SK-N-SH (cell line): ENCODE results near the gene ITK. TPM values are rescaled to one million over a fixed set of nuclear protein-coding genes. Genes with fewer than 3 reads are reported as not detected.

Experiments used
- CTCF ChIA-PET: fragments of 300-600, 350-600 bp; formaldehyde crosslinking; extraction: SDS; loops from one replicate; lab custom pipeline; 2021; lab: Yijun Ruan, JAX
- POLR2A ChIA-PET: fragments of 350-600 bp; sonication (Branson Sonifier 250); formaldehyde crosslinking; extraction: SDS; loops from one replicate; lab custom pipeline; 2020; ENCODE audit warnings: antibody characterized with exemption, inconsistent platforms; lab: Yijun Ruan, JAX
- DNase-seq: peaks from one replicate; pipeline ENCODE4 v3.0.0; 2012
- H2AFZ ChIP-seq: fragments of 200-600 bp; sonication (generic); 2 replicates; pipeline ENCODE4 v1.8.1; 2016; ENCODE audit warnings: antibody characterized with exemption, mild to moderate bottlenecking, low read depth
- H3F3A ChIP-seq: fragments of 200-600 bp; sonication (generic); replicated peaks from 2 replicates; pipeline ENCODE3; 2016; ENCODE audit warnings: antibody characterized with exemption, mild to moderate bottlenecking; ENCODE audit not compliant: insufficient read depth
- H3K27ac ChIP-seq, 2 experiments: fragments of 200-500 bp in 1 of 2; fragments of 200-600 bp in 1 of 2; sonication (Bioruptor generic) in 1 of 2; sonication (generic), shearing (Covaris generic) in 1 of 2; 2 replicates each; pipeline versions ENCODE4 v1.5.1 to v1.6.1; 2014 to 2016; ENCODE audit warnings: low read depth in 2 of 2, inconsistent platforms in 1 of 2, low read length in 1 of 2, mild to moderate bottlenecking in 1 of 2, mixed read lengths in 1 of 2
- H3K27me3 ChIP-seq: fragments of 200-600 bp; sonication (generic), shearing (Covaris generic); 2 replicates; pipeline ENCODE4 v1.6.1; 2016; ENCODE audit warnings: mixed run types; ENCODE audit not compliant: insufficient read depth
- H3K36me3 ChIP-seq, 2 experiments: fragments of 200-500 bp in 1 of 2; fragments of 200-600 bp in 1 of 2; sonication (Bioruptor generic) in 1 of 2; sonication (generic) in 1 of 2; replicated peaks in 1 of 2; 2 replicates each; pipeline versions ENCODE3 to v1.5.1; 2014 to 2016; ENCODE audit warnings: low read length in 1 of 2, mild to moderate bottlenecking in 1 of 2; ENCODE audit not compliant: insufficient read depth in 2 of 2, control insufficient read depth in 1 of 2
- H3K4me1 ChIP-seq, 2 experiments: fragments of 200-500 bp in 1 of 2; fragments of 200-600 bp in 1 of 2; sonication (Bioruptor generic) in 1 of 2; sonication (generic), shearing (Covaris generic) in 1 of 2; 2 replicates each; pipeline versions ENCODE4 v1.5.1 to v1.6.1; 2014 to 2016; ENCODE audit warnings: low read depth in 1 of 2, low read length in 1 of 2, mixed run types in 1 of 2; ENCODE audit not compliant: insufficient read depth in 2 of 2, control insufficient read depth in 1 of 2
- H3K4me2 ChIP-seq: fragments of 200-600 bp; sonication (generic), shearing (Covaris generic); 2 replicates; pipeline ENCODE4 v1.6.1; 2017; ENCODE audit warnings: mixed run types
- H3K4me3 ChIP-seq, 2 experiments: fragments of 200-500 bp in 1 of 2; fragments of 200-600 bp in 1 of 2; sonication (Bioruptor generic) in 1 of 2; sonication (generic), shearing (Covaris generic) in 1 of 2; 2 replicates each; pipeline versions ENCODE4 v1.5.1 to v1.8.1; 2014 to 2016; ENCODE audit warnings: low read depth in 2 of 2, inconsistent platforms in 1 of 2, low read length in 1 of 2, mild to moderate bottlenecking in 1 of 2, mixed read lengths in 1 of 2, moderate library complexity in 1 of 2
- H3K79me2 ChIP-seq: fragments of 200-600 bp; sonication (generic); 2 replicates; pipeline ENCODE4 v1.8.1; 2017; ENCODE audit warnings: mild to moderate bottlenecking; ENCODE audit not compliant: insufficient read depth
- H3K9ac ChIP-seq: fragments of 200-600 bp; sonication (generic); 2 replicates; pipeline ENCODE4 v1.6.1; 2017; ENCODE audit warnings: mixed run types
- H3K9me2 ChIP-seq: fragments of 200-600 bp; sonication (generic); 2 replicates; pipeline ENCODE4 v1.6.1; 2017; ENCODE audit warnings: mixed run types
- H3K9me3 ChIP-seq: fragments of 200-600 bp; sonication (generic); 2 replicates; pipeline ENCODE4 v1.6.1; 2017; ENCODE audit warnings: mixed run types, mild to moderate bottlenecking, moderate library complexity
- H4K20me1 ChIP-seq: fragments of 200-600 bp; sonication (generic); 2 replicates; pipeline ENCODE4 v1.6.1; 2017; ENCODE audit warnings: mild to moderate bottlenecking, mixed run types; ENCODE audit not compliant: insufficient read depth
- CHD2 ChIP-seq: fragments of 150-350 bp; IDR thresholded peaks from 2 replicates; pipeline ENCODE4 v1.6.1; 2018; ENCODE audit warnings: low read length; ENCODE audit not compliant: partially characterized antibody
- ELF1 ChIP-seq: IDR thresholded peaks from 2 replicates; pipeline ENCODE4 v1.4.0; 2012
- FOXM1 ChIP-seq: IDR thresholded peaks from 2 replicates; pipeline ENCODE4 v1.4.0; 2012; ENCODE audit warnings: low read depth, mild to moderate bottlenecking
- GABPA ChIP-seq: IDR thresholded peaks from 2 replicates; pipeline ENCODE4 v1.4.0; 2012; ENCODE audit warnings: low read depth, mild to moderate bottlenecking
- GATA2 ChIP-seq: sonication (generic); formaldehyde crosslinking; IDR thresholded peaks from 2 replicates; pipeline ENCODE4 v1.5.0; 2020; ENCODE audit warnings: mild to moderate bottlenecking, missing genetic modification reagents
- IRF3 ChIP-seq: fragments of 150-350 bp; IDR thresholded peaks from 2 replicates; pipeline ENCODE4 v1.6.1; 2016; ENCODE audit warnings: mild to moderate bottlenecking, low read depth, low read length
- JUND ChIP-seq: IDR thresholded peaks from 2 replicates; pipeline ENCODE4 v1.4.0; 2012
- MAX ChIP-seq: IDR thresholded peaks from 2 replicates; pipeline ENCODE4 v1.4.0; 2012; ENCODE audit warnings: low read depth
- MEF2A ChIP-seq: IDR thresholded peaks from 2 replicates; pipeline ENCODE4 v1.4.0; 2012; ENCODE audit warnings: low read depth, borderline replicate concordance
- RCOR1 ChIP-seq: fragments of 150-350 bp; IDR thresholded peaks from 2 replicates; pipeline ENCODE4 v1.6.1; 2017; ENCODE audit warnings: antibody characterized with exemption, low read length
- RFX5 ChIP-seq: IDR thresholded peaks from 2 replicates; pipeline ENCODE4 v1.6.1; 2012; ENCODE audit warnings: mild to moderate bottlenecking, improper control_type of control experiment, low read length
- RXRA ChIP-seq: IDR thresholded peaks from 2 replicates; pipeline ENCODE4 v1.4.0; 2012; ENCODE audit warnings: low read depth, mild to moderate bottlenecking, borderline replicate concordance
- SIN3A ChIP-seq: IDR thresholded peaks from 2 replicates; pipeline ENCODE4 v1.6.1; 2012; ENCODE audit warnings: low read depth, mild to moderate bottlenecking, low read length, moderate library complexity, borderline replicate concordance
- SMC3 ChIP-seq: IDR thresholded peaks from 2 replicates; pipeline ENCODE4 v1.6.1; 2012; ENCODE audit warnings: low read depth, low read length, improper control_type of control experiment
- USF2 ChIP-seq: fragments of 150-350 bp; IDR thresholded peaks from 2 replicates; pipeline ENCODE4 v1.6.1; 2017; ENCODE audit warnings: antibody characterized with exemption, low read length, low read depth, borderline replicate concordance
- YY1 ChIP-seq: IDR thresholded peaks from 2 replicates; pipeline ENCODE4 v1.4.0; 2012; ENCODE audit warnings: low read depth, mild to moderate bottlenecking
- WGBS: methylation state at CpG from one replicate; pipeline ENCODE4 v1.1.6; 2017; ENCODE audit warnings: low lambda C conversion rate; 5-methylcytosine and 5-hydroxymethylcytosine counted together
- polyA plus RNA-seq, 3 experiments: library from polyadenylated mRNA; depleted of rRNA; stranded (reverse); fragments of >200 nt; gene quantifications; 2 replicates each; pipeline ENCODE4 v1.2.3, GENCODE V29; 2012
- TF ChIP-seq, protein P1 (sequence below): fragments of 200-600 bp; sonication (generic); IDR thresholded peaks from 2 replicates; pipeline ENCODE4 v1.6.1; 2017; ENCODE audit warnings: antibody characterized with exemption, mild to moderate bottlenecking, moderate library complexity
- TF ChIP-seq, protein P2 (sequence below): IDR thresholded peaks from 2 replicates; pipeline ENCODE4 v1.4.0; 2012; ENCODE audit warnings: low read depth, borderline replicate concordance
- TF ChIP-seq, protein P3 (sequence below): IDR thresholded peaks from 2 replicates; pipeline ENCODE4; 2012
- TF ChIP-seq, protein P4 (sequence below): IDR thresholded peaks from 2 replicates; pipeline ENCODE4 v1.4.0; 2012; ENCODE audit warnings: low read depth, borderline replicate concordance

ITK gene
- polyA plus RNA-seq, 1 of the 3 experiments (the other 2 are of a cell fraction) = not detected

DNA sequence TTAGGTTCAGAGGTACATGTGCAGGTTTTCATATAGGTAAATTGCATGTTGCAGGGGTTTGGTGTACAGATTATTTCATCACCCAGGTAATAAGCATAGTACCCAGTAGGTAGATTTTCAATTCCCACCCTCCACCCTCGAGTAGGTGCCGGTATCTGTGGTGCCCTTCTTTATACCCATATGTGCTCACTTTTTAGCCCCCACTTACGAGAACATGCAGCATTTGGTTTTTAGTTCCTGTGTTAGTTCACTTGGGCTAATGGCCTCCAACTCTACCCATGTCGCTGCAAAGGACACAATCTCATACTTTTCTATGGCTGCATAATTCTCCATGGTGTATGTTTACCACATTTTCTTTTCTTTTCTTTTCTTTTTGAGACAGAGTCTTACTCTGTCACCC is 21.2 kb downstream of the ITK start:
- Histone ChIP-seq H3K4me1 (no peaks in the 10 kb centered on the region), H3K9me2 (no peaks in the 10 kb centered on the region), H3K9ac (no peak overlapping the region), H3K36me3 (no peaks in the 10 kb centered on the region), H2AFZ (no peak overlapping the region), H3K79me2 (no peaks in the 10 kb centered on the region), H3K9me3 (no peaks in the 10 kb centered on the region), H3K27me3 (no peaks in the 10 kb centered on the region; the same call in 1 of the 2 replicates), H4K20me1 (no peaks in the 10 kb centered on the region), H3K27ac (no peak overlapping the region), H3F3A (no peaks in the 10 kb centered on the region), H3K4me3 (no peak overlapping the region), H3K4me2 (no peak overlapping the region)
- 31% methylated on average over 4 of the region's 4 CpGs for WGBS
- DNase-seq = no peak
- ChIA-PET CTCF (no interaction called here), POLR2A (no interaction called here)
- TF ChIP-seq ELF1 (no peak), MAX (no peak), YY1 (no peak), GATA2 (CRISPR knock-in tag) (no peak), JUND (no peak), FOXM1 (no peak), CHD2 (no peak), GABPA (no peak), RXRA (no peak), USF2 (no peak), RFX5 (no peak), MEF2A (no peak), IRF3 (no peak), SMC3 (no peak), RCOR1 (no peak), SIN3A (no peak)
- TF ChIP-seq, protein P1, sequence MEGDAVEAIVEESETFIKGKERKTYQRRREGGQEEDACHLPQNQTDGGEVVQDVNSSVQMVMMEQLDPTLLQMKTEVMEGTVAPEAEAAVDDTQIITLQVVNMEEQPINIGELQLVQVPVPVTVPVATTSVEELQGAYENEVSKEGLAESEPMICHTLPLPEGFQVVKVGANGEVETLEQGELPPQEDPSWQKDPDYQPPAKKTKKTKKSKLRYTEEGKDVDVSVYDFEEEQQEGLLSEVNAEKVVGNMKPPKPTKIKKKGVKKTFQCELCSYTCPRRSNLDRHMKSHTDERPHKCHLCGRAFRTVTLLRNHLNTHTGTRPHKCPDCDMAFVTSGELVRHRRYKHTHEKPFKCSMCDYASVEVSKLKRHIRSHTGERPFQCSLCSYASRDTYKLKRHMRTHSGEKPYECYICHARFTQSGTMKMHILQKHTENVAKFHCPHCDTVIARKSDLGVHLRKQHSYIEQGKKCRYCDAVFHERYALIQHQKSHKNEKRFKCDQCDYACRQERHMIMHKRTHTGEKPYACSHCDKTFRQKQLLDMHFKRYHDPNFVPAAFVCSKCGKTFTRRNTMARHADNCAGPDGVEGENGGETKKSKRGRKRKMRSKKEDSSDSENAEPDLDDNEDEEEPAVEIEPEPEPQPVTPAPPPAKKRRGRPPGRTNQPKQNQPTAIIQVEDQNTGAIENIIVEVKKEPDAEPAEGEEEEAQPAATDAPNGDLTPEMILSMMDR = no peak
- TF ChIP-seq, protein P2, sequence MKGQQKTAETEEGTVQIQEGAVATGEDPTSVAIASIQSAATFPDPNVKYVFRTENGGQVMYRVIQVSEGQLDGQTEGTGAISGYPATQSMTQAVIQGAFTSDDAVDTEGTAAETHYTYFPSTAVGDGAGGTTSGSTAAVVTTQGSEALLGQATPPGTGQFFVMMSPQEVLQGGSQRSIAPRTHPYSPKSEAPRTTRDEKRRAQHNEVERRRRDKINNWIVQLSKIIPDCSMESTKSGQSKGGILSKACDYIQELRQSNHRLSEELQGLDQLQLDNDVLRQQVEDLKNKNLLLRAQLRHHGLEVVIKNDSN = no peak
- TF ChIP-seq, protein P3, sequence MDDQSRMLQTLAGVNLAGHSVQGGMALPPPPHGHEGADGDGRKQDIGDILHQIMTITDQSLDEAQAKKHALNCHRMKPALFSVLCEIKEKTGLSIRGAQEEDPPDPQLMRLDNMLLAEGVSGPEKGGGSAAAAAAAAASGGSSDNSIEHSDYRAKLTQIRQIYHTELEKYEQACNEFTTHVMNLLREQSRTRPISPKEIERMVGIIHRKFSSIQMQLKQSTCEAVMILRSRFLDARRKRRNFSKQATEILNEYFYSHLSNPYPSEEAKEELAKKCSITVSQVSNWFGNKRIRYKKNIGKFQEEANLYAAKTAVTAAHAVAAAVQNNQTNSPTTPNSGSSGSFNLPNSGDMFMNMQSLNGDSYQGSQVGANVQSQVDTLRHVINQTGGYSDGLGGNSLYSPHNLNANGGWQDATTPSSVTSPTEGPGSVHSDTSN = no peak
- TF ChIP-seq, protein P4, sequence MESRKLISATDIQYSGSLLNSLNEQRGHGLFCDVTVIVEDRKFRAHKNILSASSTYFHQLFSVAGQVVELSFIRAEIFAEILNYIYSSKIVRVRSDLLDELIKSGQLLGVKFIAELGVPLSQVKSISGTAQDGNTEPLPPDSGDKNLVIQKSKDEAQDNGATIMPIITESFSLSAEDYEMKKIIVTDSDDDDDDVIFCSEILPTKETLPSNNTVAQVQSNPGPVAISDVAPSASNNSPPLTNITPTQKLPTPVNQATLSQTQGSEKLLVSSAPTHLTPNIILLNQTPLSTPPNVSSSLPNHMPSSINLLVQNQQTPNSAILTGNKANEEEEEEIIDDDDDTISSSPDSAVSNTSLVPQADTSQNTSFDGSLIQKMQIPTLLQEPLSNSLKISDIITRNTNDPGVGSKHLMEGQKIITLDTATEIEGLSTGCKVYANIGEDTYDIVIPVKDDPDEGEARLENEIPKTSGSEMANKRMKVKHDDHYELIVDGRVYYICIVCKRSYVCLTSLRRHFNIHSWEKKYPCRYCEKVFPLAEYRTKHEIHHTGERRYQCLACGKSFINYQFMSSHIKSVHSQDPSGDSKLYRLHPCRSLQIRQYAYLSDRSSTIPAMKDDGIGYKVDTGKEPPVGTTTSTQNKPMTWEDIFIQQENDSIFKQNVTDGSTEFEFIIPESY = no peak
